ENCODE measurements around the gene ARHGEF7.

ARHGEF7 gene

GRCh38 chr13:111280226-111280625, 165.1 kb downstream of the ARHGEF7 start:
- DNase-seq (ENCODE audit: low spot score), result no peak

- peak; percentile 74 for DNase-seq (ENCODE audit: low spot score)
Observed at GRCh38 chr13:111280681-111281585, 165.8 kb downstream of the ARHGEF7 start.

- DNase-seq (ENCODE audit: low spot score), result peak; percentile 63
Observed at GRCh38 chr13:111281751-111282311, 166.7 kb downstream of the ARHGEF7 start.

- DNase-seq (ENCODE audit: low spot score), result no peak
Observed at GRCh38 chr13:111282425-111282824, 167.3 kb downstream of the ARHGEF7 start.

GRCh38 chr13:111282997-111283396, 167.9 kb downstream of the ARHGEF7 start:
- DNase-seq (ENCODE audit: low spot score), result no peak

- DNase-seq (ENCODE audit: low spot score), result no peak
Observed at GRCh38 chr13:111283457-111283856, 168.3 kb downstream of the ARHGEF7 start.

- no peak for DNase-seq (ENCODE audit: low spot score)
Observed at GRCh38 chr13:111283991-111284390, 168.9 kb downstream of the ARHGEF7 start.

- no peak for DNase-seq (ENCODE audit: low spot score)
Observed at GRCh38 chr13:111284565-111284964, 169.5 kb downstream of the ARHGEF7 start.

GRCh38 chr13:111286162-111286561, 171.1 kb downstream of the ARHGEF7 start:
- no peak for DNase-seq (ENCODE audit: low spot score)

GRCh38 chr13:111286749-111287148, 171.6 kb downstream of the ARHGEF7 start:
- no peak for DNase-seq (ENCODE audit: low spot score)

- DNase-seq (ENCODE audit: low spot score), result no peak
Observed at GRCh38 chr13:111287201-111287600, 172.1 kb downstream of the ARHGEF7 start.

GRCh38 chr13:111288276-111288675, 173.2 kb downstream of the ARHGEF7 start:
- no peak for DNase-seq (ENCODE audit: low spot score)

- DNase-seq (ENCODE audit: low spot score), result no peak
Observed at GRCh38 chr13:111289251-111289650, 174.1 kb downstream of the ARHGEF7 start.

GRCh38 chr13:111291908-111292307, 176.8 kb downstream of the ARHGEF7 start:
- no peak for DNase-seq (ENCODE audit: low spot score)

GRCh38 chr13:111292710-111293485, 177.8 kb downstream of the ARHGEF7 start:
- DNase-seq (ENCODE audit: low spot score), result no peak

- no peak for DNase-seq (ENCODE audit: low spot score)
Observed at GRCh38 chr13:111295886-111296285, 180.8 kb downstream of the ARHGEF7 start.

GRCh38 chr13:111296417-111296816, 181.3 kb downstream of the ARHGEF7 start:
- no peak for DNase-seq (ENCODE audit: low spot score)

- DNase-seq (ENCODE audit: low spot score), result no peak
Observed at GRCh38 chr13:111298214-111298975, 183.3 kb downstream of the ARHGEF7 start.

- DNase-seq (ENCODE audit: low spot score), result no peak
Observed at GRCh38 chr13:111302045-111302726, 187.1 kb downstream of the ARHGEF7 start.

GRCh38 chr13:111303559-111303958, 188.4 kb downstream of the ARHGEF7 start:
- DNase-seq (ENCODE audit: low spot score), result no peak

GRCh38 chr13:111304041-111304544, 189.0 kb downstream of the ARHGEF7 start:
- DNase-seq (ENCODE audit: low spot score), result no peak
